GM21737 (cell line): ENCODE data around the gene PHGDH.

ENCODE experiments used
- ATAC-seq: cut with Tn5 transposase; IDR thresholded peaks from one replicate; pipeline ENCODE4 v1.9.1; 2021; ENCODE audit warnings: mild to moderate bottlenecking, moderate library complexity; ENCODE audit not compliant: unreplicated experiment

PHGDH gene

GRCh38 chr1:119729044-119729443 is 17.3 kb downstream of the PHGDH start:
- no peak for ATAC-seq

GRCh38 chr1:119731060-119731459 is 19.3 kb downstream of the PHGDH start:
- ATAC-seq = no peak

GRCh38 chr1:119731741-119732430 is 20.2 kb downstream of the PHGDH start:
- ATAC-seq = no peak

DNA sequence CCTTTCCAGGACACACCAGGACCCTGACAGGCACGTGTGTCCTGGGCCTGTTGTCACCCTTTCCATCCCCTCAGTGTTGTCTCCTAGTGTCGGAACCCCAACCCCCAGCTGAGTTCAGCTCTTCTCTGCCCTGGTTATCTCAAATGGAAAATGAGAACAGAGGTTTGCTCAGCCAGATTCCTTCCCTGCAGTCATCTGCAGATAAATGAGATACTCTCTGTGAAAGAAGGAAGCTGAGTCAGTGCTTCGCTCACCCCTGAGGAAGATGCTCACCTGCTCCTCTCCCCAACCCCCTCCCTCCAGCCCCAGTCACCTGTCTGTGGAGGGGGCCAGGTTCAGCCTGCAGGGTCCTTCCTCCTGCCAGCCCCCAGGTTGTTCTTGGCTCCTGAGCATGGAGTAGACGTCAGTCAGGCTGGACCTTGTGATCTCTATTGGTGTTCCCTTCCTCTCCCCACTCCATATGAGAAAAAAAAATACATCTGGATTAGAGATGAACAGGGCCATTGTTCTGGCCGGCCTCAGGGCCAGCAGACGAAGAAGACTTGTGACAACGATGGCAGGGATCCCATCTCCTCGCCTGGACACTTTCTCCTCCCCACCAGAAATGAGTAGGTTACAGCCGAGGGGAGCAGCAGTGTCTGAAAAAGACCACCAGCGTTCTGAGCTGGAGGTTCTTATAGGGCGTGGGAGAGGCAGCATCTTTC is 20.9 kb downstream of the PHGDH start:
- ATAC-seq = no peak

DNA sequence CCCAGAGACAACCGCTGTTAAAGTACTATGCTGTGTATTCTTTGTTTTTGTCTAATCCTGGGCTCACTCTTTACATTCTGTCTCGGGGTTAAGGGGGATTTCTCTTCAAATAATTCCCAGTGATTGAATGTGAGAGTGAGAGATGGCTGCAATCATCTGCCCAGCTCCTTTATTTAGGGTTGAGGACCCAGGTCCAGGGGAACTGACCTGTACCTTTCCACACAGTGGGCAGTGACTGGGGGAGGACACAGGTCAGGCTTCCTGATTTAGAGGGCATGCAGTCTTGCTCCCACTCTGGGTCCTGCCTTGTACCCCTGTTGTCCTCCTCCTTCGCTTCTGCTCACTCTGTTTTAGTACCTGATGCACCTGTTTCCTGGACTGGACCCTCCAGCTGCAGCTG is 22.0 kb downstream of the PHGDH start:
- no peak for ATAC-seq

DNA sequence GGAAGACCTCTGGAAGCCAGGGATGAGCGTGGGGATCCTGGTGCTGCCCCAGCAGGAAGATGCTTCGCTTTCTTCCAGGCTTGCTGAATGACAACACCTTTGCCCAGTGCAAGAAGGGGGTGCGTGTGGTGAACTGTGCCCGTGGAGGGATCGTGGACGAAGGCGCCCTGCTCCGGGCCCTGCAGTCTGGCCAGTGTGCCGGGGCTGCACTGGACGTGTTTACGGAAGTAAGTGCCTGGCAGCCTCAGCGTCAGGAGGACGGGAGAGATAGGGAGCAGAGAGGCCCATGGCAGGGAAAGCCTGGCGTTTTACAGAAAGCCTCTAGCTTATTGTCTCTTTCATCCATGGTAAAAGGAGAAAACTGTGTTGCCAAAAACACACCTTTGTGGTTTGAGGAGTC is 23.5 kb downstream of the PHGDH start:
- ATAC-seq = no peak

DNA sequence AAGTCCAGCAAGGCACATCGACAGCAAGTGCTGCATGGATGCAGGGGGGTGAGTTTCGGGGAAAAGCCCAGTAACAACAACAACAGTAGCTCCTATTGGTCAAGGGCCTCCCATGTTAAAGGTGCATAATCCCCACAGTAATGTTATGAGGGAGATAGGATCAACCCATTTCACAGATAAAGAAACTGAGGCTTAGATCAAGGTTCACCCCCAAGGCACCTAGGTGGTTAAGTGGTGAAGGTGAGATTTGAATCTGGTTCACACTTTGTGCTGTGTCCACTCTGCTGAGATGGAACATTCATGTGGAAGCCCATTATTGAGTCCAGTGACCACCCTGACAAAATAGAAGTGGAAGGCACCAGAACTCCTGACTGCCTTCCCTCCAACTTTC is 24.9 kb downstream of the PHGDH start:
- no peak for ATAC-seq

GRCh38 chr1:119737040-119737682 is 25.4 kb downstream of the PHGDH start:
- ATAC-seq = no peak

DNA sequence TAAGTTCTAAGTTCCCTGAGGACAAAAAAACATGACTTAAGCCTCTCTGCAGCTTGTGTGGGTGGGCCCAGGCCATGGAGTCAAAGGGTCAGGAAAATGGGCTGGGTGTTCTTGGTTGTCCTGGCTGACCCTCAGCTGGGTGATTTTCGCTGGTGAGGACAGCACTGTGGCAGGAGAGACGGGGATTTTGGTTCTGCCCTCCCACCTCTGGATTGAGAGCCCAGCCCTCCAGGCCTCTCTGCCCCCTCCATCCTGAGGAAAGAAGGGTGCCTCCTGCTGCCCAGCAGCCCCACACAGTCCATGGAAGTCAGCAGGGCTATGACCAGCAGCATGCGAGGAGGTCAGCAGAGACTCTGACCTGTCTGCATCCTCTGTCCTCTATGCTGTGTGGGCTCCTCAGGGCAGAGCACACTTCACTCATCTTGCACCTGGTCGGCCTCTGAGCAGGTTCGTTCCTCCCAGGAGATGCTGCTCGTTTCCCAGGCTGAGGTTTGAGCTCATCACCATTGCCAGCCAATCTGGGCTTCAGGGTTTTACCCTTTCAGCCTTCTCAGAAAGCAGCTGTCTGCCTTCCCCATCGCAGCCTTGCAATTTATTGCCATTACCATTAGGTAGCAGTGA is 26.5 kb downstream of the PHGDH start:
- no peak for ATAC-seq

- ATAC-seq = no peak
These were observed 27.4 kb downstream of the PHGDH start for GRCh38 chr1:119739150-119739549.

- ATAC-seq = no peak
These were observed 28.5 kb downstream of the PHGDH start for GRCh38 chr1:119740261-119740660.

DNA sequence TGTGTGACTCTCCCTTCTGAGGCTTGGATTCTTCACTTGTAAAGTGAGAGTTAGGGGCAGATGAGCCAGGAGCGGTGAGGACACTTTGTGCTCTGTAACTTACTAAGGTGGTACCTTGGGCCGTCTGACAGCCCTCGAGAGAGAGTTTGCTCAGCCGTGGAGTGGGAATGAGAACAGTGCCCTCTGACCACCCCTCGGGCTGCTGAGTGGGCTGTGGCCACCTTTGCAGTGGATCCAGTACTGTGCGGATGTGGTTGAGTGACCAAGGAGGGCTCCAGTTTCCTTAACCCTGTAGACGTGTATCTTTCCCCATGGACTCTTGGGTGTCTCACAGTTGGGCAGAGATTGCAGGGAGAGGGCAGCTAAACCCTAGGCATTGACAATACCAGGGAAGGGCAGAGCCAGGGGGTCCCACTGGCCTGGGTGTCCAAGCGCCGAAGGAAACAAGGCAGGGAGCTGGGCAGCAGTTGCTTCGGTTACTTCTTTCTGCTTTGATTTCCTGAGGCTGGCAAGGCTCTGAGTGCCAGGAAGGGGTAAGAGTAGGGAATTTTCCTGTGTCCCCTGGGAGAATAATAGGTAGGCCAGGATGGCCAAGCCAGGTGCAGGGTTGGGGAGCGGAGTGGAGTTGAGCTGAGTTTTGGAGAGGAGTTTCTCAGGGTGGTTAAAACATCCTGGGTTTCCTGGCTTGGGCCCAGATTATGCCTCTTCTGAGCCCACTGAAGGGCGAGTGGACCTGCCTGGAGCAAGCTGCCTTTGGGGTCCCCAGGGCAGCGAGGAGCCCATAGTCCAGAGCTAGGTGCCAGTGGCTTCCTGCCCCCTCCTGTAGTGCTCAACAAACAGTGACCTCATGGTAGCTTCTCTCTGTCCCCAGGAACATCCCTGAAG is 29.4 kb downstream of the PHGDH start:
- ATAC-seq = no peak

GRCh38 chr1:119742202-119742601 is 30.5 kb downstream of the PHGDH start:
- ATAC-seq = no peak

DNA sequence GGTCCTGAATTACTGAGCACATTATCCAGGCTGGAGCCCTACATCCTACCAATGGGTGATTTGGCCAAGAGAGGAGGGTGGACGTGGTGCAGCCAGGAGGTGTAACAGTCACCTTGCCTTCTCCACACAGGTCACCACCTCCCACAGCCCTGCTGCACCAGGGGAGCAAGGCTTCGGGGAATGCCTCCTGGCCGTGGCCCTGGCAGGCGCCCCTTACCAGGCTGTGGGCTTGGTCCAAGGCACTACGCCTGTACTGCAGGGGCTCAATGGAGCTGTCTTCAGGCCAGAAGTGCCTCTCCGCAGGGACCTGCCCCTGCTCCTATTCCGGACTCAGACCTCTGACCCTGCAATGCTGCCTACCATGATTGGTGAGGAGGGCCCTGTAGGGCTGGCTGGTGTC is 30.9 kb downstream of the PHGDH start:
- no peak for ATAC-seq

- no peak for ATAC-seq
These were observed 31.6 kb downstream of the PHGDH start for GRCh38 chr1:119743308-119743707.

GRCh38 chr1:119743776-119744597 is 32.3 kb downstream of the PHGDH start:
- ATAC-seq = peak; percentile 58

DNA sequence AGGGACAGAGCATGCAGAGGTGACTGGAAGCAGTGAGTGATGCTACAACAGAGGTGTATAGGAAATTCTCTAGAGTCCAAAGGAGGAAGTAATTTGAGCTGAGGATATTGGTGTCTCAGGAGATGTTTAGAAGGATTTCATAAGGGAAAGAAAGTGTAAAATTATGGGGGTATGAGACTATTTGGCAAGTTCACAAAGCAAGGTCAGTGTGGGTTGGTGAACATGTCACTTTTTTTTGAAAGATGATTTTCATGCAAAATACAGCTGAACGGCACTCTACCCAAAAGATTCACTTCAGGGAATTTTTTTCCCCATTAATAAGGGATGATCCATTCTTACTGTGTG is 32.8 kb downstream of the PHGDH start:
- no peak for ATAC-seq

GRCh38 chr1:119745034-119745433 is 33.3 kb downstream of the PHGDH start:
- ATAC-seq = no peak

- no peak for ATAC-seq
These were observed 35.7 kb downstream of the PHGDH start for GRCh38 chr1:119747451-119747850.

DNA sequence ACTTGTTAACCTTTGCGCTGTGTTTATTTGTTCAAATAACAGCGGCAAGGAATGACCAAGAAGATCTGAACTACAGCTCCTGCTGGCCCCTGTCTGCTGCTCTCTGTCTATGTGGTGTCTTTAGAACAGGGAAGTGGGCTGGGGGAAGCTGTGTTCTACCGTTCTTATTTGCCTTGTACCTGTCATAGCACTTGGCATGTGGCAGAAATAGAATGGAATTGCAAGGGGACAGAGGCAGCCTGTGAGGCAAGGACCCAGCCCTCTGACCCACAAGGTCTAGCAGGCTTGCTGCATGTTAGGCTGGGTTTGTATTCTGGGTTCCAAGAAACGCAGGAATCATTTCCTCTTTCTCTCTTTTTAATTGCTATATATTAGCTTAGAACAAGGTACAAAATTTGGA is 36.3 kb downstream of the PHGDH start:
- ATAC-seq = no peak
